GM23338 (cell line): Measurements from ENCODE around the gene DGKG. TPM values are rescaled to one million over a fixed set of nuclear protein-coding genes. Genes with fewer than 3 reads are reported as not detected.

Experiments
- ATAC-seq: fragments of 200-7000 bp; cut with Tn5 transposase; 3 replicates; pipeline ENCODE4 v1.9.1; 2020
- DNase-seq: peaks from one replicate; pipeline ENCODE4 v3.0.0-alpha.2; 2015; ENCODE audit warnings: low spot score
- H2AFZ ChIP-seq: fragments of 200-600 bp; sonication (generic); 2 replicates; pipeline ENCODE4 v1.8.0; 2016; ENCODE audit warnings: antibody characterized with exemption, mild to moderate bottlenecking, moderate library complexity
- H3F3A ChIP-seq: fragments of 200-600 bp; sonication (generic); replicated peaks from 2 replicates; pipeline ENCODE4 v1.8.0; 2017; ENCODE audit warnings: antibody characterized with exemption, mixed run types, low read depth
- H3K27ac ChIP-seq: fragments of 200-600 bp; sonication (generic); 2 replicates; pipeline ENCODE4 v1.6.1; 2016; ENCODE audit warnings: low read depth
- H3K27me3 ChIP-seq: fragments of 200-600 bp; sonication (generic); 2 replicates; pipeline ENCODE4 v1.8.0; 2016; ENCODE audit warnings: mild to moderate bottlenecking, mixed run types, moderate library complexity; ENCODE audit not compliant: insufficient read depth
- H3K36me3 ChIP-seq: fragments of 200-600 bp; sonication (generic); 2 replicates; pipeline ENCODE4 v1.8.0; 2016; ENCODE audit warnings: mild to moderate bottlenecking; ENCODE audit not compliant: insufficient read depth
- H3K4me1 ChIP-seq: fragments of 200-600 bp; sonication (generic); 2 replicates; pipeline ENCODE4 v1.8.0; 2016; ENCODE audit warnings: mild to moderate bottlenecking, moderate library complexity; ENCODE audit not compliant: insufficient read depth
- H3K4me2 ChIP-seq: fragments of 200-600 bp; sonication (generic); 2 replicates; pipeline ENCODE4 v1.7.1; 2017; ENCODE audit warnings: mixed run types
- H3K4me3 ChIP-seq: fragments of 200-600 bp; sonication (generic); 2 replicates; pipeline ENCODE4 v1.6.1; 2016; ENCODE audit warnings: mixed run types
- H3K79me2 ChIP-seq: fragments of 200-600 bp; sonication (generic); replicated peaks from 2 replicates; pipeline ENCODE4 v1.8.0; 2017; ENCODE audit warnings: mild to moderate bottlenecking; ENCODE audit not compliant: insufficient read depth
- H3K9me2 ChIP-seq: fragments of 200-600 bp; sonication (generic); 2 replicates; pipeline ENCODE4 v1.8.0; 2017; ENCODE audit not compliant: insufficient read depth
- H4K20me1 ChIP-seq: fragments of 200-600 bp; sonication (generic); replicated peaks from 2 replicates; pipeline ENCODE4 v1.8.0; 2017; ENCODE audit warnings: mild to moderate bottlenecking; ENCODE audit not compliant: insufficient read depth
- H3K27ac Mint-ChIP-seq: 2 replicates; pipeline ENCODE4 v1.8.0; 2020; ENCODE audit warnings: inconsistent platforms, mild to moderate bottlenecking, moderate library complexity, mixed read lengths
- H3K27me3 Mint-ChIP-seq: 3 replicates; pipeline ENCODE4 v1.8.0; 2022; ENCODE audit warnings: low read depth, mild to moderate bottlenecking, moderate library complexity, mixed read lengths, inconsistent platforms; ENCODE audit not compliant: insufficient read depth, poor library complexity
- H3K36me3 Mint-ChIP-seq: 3 replicates; pipeline ENCODE4 v1.8.0; 2021; ENCODE audit warnings: low read depth, mild to moderate bottlenecking, inconsistent platforms, moderate library complexity, mixed read lengths
- H3K4me1 Mint-ChIP-seq: 3 replicates; pipeline ENCODE4 v1.8.0; 2020; ENCODE audit warnings: mild to moderate bottlenecking, inconsistent platforms, mixed read lengths
- H3K4me3 Mint-ChIP-seq: 3 replicates; pipeline ENCODE4 v1.8.0; 2021; ENCODE audit warnings: moderate library complexity, mild to moderate bottlenecking, inconsistent platforms, mixed read lengths
- H3K9me3 Mint-ChIP-seq: 3 replicates; pipeline ENCODE4 v1.8.0; 2020; ENCODE audit warnings: moderate library complexity, mild to moderate bottlenecking, inconsistent platforms, mixed read lengths
- CREB1 ChIP-seq: fragments of 250-450 bp; sonication (Bioruptor Pico); IDR thresholded peaks from 2 replicates; pipeline ENCODE4 v1.5.0; 2020; ENCODE audit warnings: low read depth, mild to moderate bottlenecking, moderate library complexity
- CTCF ChIP-seq, 2 experiments: fragments of 200-600 bp in 1 of 2; sonication (generic) in 1 of 2; conservative IDR thresholded peaks; 2 replicates each; pipeline versions ENCODE4 v1.5.1 to v1.6.1; 2016 to 2017; ENCODE audit warnings: antibody characterized with exemption in 2 of 2, low read depth in 2 of 2, mild to moderate bottlenecking in 2 of 2, moderate library complexity in 1 of 2
- ETS1 ChIP-seq: IDR thresholded peaks from 2 replicates; pipeline ENCODE4 v1.6.1; 2016; ENCODE audit warnings: antibody characterized with exemption
- EZH2 ChIP-seq: fragments of 200-600 bp; sonication (generic); IDR thresholded peaks from one replicate; pipeline ENCODE4 v1.8.0; 2017; ENCODE audit warnings: antibody characterized with exemption, mild to moderate bottlenecking, low read depth; ENCODE audit not compliant: unreplicated experiment
- EZH2phosphoT487 ChIP-seq: fragments of 200-600 bp; sonication (generic); IDR thresholded peaks from one replicate; pipeline ENCODE4 v1.8.1; 2018; ENCODE audit warnings: antibody characterized with exemption; ENCODE audit not compliant: unreplicated experiment
- JUNB ChIP-seq: IDR thresholded peaks from one replicate; pipeline ENCODE4 v1.6.1; 2016; ENCODE audit warnings: antibody characterized with exemption; ENCODE audit not compliant: unreplicated experiment
- NANOG ChIP-seq: IDR thresholded peaks from 2 replicates; pipeline ENCODE4 v1.6.1; 2016; ENCODE audit warnings: antibody characterized with exemption, borderline replicate concordance
- POLR2AphosphoS5 ChIP-seq: IDR thresholded peaks from 2 replicates; pipeline ENCODE4 v1.6.1; 2016; ENCODE audit warnings: antibody characterized with exemption, low read depth
- REST ChIP-seq: IDR thresholded peaks from one replicate; pipeline ENCODE4 v1.6.1; 2018; ENCODE audit warnings: antibody characterized with exemption; ENCODE audit not compliant: unreplicated experiment
- STAT1 ChIP-seq: IDR thresholded peaks from one replicate; pipeline ENCODE4 v1.6.1; 2016; ENCODE audit warnings: antibody characterized with exemption; ENCODE audit not compliant: unreplicated experiment
- ZNF114 ChIP-seq: fragments of 250-450 bp; sonication (Bioruptor Pico); IDR thresholded peaks from 2 replicates; pipeline ENCODE4 v1.5.0; 2020; ENCODE audit warnings: mild to moderate bottlenecking, moderate library complexity
- ZNF331 ChIP-seq: fragments of 250-450 bp; sonication (Bioruptor Pico); IDR thresholded peaks from 2 replicates; pipeline ENCODE4 v1.5.0; 2020; ENCODE audit warnings: low read depth, mild to moderate bottlenecking, moderate library complexity
- ZNF462 ChIP-seq: fragments of 250-450 bp; sonication (Bioruptor Pico); IDR thresholded peaks from 2 replicates; pipeline ENCODE4 v1.5.0; 2020; ENCODE audit warnings: mild to moderate bottlenecking, moderate library complexity
- polyA plus RNA-seq: library from polyadenylated mRNA; unstranded; fragments of >200 nt; fragmentation: Nextera tagmentation; extraction: Ambion mirVana; gene quantifications from 2 replicates; pipeline ENCODE4 v1.2.1, GENCODE V29; 2016
- total RNA-seq: library from RNA; depleted of rRNA; stranded (reverse); fragments of >200 nt; shearing (Covaris generic); gene quantifications from 2 replicates; pipeline ENCODE4 v1.2.3, GENCODE V29; 2014

DGKG gene
- total and polyA plus RNA-seq, 2 experiments from 2014 or later: 0.14 to 0.31 TPM

- Mint-ChIP-seq H3K4me1 (peaks cover 11% of the 10 kb centered on the region), H3K4me3 (no peak overlapping the region), H3K36me3 (no peaks in the 10 kb centered on the region), H3K27ac (no peak overlapping the region), H3K9me3 (no peaks in the 10 kb centered on the region), H3K27me3 (peaks cover 5% of the 10 kb centered on the region)
- Histone ChIP-seq H3K4me1 (0 out of 2 replicates have a peak, but pooled peaks cover 5% of the 10 kb centered on the region), H4K20me1 (no peaks in the 10 kb centered on the region), H3K36me3 (no peaks in the 10 kb centered on the region), H3K27ac (no peak overlapping the region), H3K27me3 (no peaks in the 10 kb centered on the region), H3K4me2 (no peak overlapping the region), H3F3A (no peaks in the 10 kb centered on the region), H3K79me2 (no peaks in the 10 kb centered on the region), H3K9me2 (no peaks in the 10 kb centered on the region), H2AFZ (no peak overlapping the region), H3K4me3 (no peak overlapping the region)
- no peak for DNase-seq
- TF ChIP-seq EZH2phosphoT487: no peak
- TF ChIP-seq ZNF462 (CRISPR knock-in tag): no peak
- no peak for TF ChIP-seq CREB1
- TF ChIP-seq ZNF331: no peak
- no peak for TF ChIP-seq CTCF (conservative IDR thresholded peaks at IDR 0.05; ENCODE audit: low read depth in 2 of 2)
- no peak for TF ChIP-seq JUNB
- no peak for TF ChIP-seq ETS1
- no peak for TF ChIP-seq NANOG
- TF ChIP-seq REST: no peak
- TF ChIP-seq POLR2AphosphoS5: no peak
- no peak for TF ChIP-seq EZH2
- no peak for TF ChIP-seq ZNF114 (CRISPR knock-in tag)
- no peak for TF ChIP-seq STAT1
- no peak for ATAC-seq
Observed at GRCh38 chr3:186386883-186387560, 25.0 kb upstream of the DGKG start.
